Measurements from ENCODE around the gene VASN.

DNA sequence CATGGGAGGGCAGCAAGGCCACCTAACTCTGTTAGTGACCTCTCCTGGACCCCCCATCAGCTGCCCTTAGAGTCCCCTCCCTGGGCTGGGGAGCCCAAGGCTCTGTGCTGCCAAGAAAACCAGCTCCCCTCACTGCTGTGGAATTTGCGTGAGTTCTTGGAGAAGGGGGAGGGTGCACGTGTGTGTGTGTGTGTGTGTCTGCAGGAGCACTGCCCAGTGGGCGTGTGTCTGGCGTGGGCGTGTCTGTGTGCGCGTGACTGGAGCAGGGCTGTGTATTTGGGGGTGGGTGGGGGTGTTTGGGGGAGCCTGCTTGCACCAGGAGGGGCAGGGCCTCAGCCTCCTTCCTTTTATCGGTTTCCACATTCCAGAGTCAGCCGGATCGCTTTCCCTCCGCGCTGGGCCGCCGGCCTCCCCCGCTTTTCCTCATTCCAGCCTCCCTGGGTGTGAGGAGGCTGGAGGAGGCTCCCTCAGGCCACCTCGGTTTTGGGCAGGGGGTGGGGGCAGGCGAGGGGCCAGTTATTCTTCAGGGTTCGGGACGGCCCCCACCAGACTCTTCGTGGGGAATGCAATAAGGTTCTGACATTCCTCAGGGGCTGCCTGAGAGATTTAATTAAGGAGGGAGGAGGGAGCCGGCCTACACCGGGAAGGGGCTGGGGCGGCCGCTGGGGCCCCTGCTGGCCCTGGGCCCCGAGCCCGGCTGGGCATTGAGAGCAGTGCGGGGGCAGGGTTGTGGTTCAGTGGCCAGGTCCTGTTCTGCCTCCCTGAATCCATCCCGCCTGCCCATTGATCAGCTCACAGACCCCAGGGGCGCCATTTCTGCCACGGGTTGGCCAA is 2.5 kb downstream of the VASN start:
- TF ChIP-seq, protein P1, sequence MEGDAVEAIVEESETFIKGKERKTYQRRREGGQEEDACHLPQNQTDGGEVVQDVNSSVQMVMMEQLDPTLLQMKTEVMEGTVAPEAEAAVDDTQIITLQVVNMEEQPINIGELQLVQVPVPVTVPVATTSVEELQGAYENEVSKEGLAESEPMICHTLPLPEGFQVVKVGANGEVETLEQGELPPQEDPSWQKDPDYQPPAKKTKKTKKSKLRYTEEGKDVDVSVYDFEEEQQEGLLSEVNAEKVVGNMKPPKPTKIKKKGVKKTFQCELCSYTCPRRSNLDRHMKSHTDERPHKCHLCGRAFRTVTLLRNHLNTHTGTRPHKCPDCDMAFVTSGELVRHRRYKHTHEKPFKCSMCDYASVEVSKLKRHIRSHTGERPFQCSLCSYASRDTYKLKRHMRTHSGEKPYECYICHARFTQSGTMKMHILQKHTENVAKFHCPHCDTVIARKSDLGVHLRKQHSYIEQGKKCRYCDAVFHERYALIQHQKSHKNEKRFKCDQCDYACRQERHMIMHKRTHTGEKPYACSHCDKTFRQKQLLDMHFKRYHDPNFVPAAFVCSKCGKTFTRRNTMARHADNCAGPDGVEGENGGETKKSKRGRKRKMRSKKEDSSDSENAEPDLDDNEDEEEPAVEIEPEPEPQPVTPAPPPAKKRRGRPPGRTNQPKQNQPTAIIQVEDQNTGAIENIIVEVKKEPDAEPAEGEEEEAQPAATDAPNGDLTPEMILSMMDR (conservative IDR thresholded peaks at IDR 0.05; ENCODE audit: low read length), result no peak
- TF ChIP-seq EZH2phosphoT487 (IDR thresholded peaks at IDR 0.05; ENCODE audit: borderline replicate concordance, low read depth, low read length), result no peak
